ENCODE measurements around the gene SQOR.

The SQOR gene

DNA sequence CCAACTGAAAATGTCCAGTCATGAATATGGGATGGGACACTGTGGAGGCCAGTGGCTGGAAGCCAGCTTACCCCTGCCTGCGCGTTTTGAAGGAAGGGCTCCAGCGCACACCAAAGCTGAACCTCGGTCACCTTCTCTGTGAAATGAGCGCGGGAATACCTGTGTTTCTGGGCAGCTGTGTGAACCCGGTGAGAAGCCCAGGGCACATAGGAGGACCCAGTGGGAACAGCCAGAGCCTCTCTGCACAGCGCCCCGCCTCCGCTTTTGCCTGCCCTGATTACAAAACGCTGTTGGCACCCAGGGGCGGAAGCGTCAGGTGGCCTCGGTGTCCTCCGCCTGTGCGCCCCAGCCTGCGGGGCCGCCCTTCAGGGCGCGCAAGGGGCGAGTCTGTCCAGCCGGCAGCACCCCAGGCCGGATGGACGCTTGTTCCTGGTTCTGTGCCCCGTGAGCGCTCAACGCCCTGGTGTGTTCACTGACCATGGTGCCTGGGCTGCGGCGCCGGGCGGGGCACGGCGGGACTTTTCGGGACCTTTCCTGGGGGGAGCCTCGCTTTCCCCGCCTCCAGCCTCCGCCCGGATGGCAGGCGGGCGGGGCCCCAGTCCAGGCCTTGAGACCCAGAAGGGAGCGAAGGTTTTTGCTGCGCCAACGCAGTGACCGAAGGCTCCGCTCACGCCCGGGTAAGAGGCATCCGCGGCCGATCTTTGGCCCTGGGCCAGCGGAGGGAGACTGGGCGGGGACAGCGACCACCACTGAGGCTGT is at the start of gene SQOR:
Gene SQOR, plus strand, starts transcription at position 598 of the 759 bp plus-strand sequence. CDS start 23,895 bp downstream, outside the sequence.
- peak; percentile 48 for DNase-seq (ENCODE audit: low read depth)

DNA sequence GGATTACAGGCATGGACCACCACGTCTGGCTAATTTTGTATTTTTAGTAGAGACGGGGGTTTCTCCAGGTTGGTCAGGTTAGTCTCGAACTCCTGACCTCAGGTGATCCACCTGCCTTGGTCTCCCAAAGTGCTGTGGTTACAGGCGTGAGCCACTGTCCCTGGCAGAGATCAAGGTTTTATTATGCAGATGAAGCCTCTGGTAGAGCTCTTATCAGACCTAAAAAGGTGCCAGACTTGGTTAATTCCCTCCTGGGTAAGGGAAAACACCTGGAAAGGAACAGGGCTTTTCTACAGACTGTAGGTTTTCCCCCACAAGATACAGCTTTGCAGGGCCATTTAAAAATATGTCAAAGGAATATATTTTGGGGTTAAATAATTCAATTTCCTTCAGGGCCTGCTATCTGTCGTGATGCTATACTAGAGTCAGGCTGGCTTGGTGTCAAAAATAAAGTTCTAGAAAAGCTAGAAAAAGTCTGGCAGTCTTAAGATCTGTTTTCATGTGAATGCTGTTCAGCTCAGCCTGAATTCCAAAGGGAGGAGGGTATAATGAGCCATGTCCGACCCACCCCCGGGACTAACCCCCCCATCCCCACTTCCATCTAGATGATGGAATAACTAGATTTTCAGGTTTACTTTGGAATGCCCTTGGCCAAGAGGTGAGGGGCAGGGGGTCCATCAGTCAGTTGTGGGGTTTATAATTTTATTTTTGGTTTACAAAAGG is 49.6 kb upstream of the SQOR start:
- DNase-seq (ENCODE audit: low read depth): no peak

DNA sequence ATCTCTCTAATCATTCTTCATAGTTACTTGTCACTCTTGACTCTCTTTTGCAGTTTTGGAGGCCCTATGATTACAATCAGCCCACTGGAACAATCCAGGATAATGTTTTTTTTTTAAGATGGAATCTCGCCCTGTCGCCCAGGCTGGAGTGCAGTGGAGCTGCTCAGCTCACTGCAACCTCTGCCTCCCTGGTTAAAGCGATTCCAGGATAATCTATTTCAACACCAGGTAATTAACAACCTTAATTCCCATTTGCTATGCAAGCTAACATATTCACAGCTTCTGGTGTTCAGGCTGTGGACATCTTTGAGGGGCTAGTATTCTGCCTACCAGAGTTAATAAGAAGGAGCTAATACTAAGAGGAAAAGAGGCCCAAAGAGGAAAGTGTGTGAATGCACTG is 48.7 kb upstream of the SQOR start:
- DNase-seq (ENCODE audit: low read depth): no peak

DNA sequence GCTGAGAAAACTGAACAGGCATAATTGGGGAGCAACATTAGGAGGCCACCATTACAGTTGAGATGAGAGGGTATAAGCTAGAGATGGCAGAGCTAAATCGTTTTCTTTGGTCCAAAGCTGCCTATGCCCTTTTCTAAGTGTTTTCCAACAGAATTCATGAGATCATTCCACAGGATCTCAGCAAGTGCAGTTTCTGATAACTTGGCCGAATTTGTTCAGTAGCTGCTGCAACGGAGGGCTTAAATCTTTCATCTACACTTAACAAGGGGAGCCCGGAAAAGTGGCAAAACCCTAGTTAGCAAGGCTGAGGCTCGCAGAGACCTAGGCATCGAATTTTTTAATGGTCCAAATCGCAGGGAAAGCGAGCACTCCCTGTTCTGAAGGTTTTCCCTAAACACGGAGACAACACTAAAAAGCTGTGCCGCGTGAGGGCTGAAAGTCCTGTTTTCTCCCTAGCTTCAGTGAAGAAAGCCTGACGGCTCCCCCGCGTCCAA is 48.2 kb upstream of the SQOR start:
- DNase-seq (ENCODE audit: low read depth): no peak

DNA sequence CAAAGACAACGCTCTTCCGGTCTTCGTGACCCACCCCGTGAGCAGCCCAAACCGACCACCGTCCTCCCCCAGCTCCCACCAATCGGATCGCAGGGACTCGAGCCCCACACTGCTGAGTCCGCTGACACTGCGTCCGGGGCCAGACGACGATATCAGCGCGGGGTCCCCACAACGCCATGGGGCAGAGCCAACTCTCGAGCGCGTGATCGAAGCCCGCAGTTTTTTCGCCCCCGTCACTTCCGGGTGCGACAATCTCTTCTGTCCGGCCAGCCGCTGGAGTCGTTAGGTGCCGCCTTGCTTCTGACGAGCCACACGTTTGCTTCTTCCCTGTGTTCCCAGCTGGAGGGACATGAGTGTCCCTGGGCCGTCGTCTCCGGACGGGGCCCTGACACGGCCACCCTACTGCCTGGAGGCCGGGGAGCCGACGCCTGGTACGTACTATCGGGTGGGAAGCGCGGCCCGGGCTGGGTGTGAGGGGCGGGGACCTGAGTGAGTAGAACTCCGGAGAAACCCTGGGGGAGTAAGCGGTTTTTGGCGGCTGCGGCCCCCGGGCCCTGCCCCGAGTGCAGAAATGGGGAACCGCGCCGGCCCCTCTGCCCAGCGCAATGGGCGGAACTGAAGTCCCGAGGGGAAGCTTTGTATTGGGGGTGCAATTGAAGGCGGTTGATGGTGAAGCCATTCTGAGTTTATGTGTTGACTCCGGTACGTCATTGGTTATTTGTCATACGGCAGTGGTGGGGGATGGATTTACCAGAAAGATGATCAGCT is 47.5 kb upstream of the SQOR start, which contains the start of gene BLOC1S6:
Gene BLOC1S6, plus strand, starts transcription at position 285 of the 768 bp plus-strand sequence. Its CDS starts 65 bp downstream, at position 350.
- peak; percentile 76 for DNase-seq (ENCODE audit: low read depth)

DNA sequence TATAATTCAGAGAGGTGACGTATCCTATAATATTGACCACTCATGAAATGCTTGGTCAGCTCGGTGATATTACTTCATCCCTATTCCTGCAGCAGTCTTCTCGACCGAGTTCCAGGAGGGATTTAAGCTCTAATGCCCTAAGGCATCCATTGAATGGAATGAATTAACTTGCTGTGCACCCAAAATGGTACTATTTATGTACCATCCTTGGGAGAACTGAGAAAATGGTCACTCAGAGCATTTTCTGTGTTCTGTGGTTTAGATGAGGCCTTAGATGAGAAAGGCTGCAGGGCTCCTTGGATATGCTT is 47.0 kb upstream of the SQOR start:
- DNase-seq (ENCODE audit: low read depth): no peak

DNA sequence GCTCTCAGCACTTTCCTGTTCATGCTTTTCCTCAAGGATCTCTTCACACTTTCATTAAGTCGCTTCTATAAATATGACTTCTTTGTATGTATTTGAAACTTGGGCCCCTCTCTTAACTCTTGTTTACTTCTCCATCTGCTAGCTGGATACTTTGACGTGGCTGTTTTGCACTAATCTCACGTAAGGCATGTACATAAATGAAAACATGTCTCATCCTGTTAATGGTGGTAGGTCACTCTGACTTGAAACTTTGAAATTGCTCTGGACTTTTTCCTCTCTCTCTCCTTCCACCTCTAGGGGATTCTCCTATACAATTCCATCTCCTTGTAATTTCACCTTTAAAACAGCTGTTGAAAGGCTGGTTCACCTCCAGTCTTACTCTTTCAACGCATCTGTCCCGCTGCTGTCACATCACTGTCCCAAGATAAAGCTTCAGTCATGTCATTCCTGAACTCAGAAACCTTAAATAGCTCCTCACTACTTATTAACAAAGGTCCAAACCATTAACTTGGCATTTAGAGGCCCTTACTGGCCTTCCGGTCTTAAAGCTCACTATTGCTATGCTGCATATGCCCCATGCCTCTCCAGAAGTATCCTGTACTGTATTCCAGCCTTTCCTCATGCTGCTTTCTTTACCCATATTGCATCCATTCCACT is 46.5 kb upstream of the SQOR start:
- DNase-seq (ENCODE audit: low read depth): no peak

DNA sequence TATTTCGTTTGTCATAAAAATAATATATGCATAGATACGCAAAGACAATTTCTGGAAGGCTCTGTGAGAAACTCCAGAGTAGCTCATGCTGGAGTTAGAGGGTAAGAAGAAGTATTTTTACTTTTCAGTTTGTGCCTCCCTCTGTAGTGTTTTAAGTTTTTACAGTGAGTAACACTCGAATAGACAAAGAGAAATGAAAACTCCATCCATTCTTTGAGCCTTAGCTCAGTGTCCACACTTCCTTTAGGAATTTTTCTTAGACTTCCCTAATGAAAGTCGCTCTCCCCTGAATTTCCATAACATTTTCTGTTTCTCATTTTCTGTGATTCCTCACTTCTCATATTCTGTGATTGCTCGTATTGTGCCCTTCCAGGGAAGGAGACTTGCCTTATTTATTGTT is 45.6 kb upstream of the SQOR start:
- no peak for DNase-seq (ENCODE audit: low read depth)

DNA sequence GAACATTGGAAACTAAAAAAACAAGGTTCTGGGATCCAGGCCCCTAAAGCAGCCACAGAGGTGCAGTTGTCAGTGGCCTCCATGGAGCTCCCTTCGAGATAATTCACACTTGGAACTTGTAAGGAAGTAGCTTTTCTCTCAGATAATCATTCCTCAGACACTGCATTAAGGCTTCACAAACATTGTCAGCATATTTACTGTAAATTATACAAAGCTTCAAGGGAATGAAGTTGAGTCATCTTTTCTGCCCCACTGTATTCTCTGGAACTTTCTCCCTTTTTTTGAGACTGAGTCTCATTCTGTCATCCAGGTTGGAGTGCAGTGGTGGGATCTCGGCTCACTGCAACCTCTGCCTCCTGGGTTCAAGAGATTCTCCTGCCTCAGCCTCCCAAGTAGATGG is 40.5 kb upstream of the SQOR start:
- DNase-seq (ENCODE audit: low read depth): no peak

DNA sequence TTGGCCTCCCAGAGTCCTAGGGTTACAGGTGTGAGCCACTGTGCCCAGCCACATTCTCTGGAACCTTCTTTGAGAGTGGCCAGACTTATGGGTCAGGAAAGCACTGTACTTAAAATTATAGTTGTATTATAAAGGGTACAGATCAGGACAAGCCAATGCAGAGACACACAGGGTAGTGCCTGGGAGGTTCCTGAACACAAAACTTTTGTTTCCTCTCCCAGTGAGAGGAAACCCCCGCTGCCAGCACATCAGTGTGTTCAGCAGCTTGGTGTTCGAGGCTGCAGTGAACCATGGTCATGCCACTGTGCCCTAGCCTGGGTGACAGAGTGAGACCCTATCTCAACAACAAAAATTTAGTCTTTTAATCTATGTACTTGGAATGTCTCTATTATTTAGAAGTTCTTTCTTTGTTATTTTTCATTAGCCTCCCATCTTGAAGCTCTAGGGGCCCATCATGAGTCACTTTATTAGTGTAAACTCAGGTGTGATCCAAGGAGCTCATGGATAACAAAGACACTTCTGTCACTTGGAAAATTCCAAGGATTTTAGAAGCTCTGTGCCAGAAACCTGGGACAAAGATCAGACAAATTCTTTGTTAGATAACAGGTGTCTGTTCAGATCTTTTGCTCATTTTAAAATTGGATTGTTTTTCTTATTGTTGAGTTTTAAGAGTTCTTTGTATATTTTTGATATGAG is 39.8 kb upstream of the SQOR start:
- DNase-seq (ENCODE audit: low read depth): no peak

DNA sequence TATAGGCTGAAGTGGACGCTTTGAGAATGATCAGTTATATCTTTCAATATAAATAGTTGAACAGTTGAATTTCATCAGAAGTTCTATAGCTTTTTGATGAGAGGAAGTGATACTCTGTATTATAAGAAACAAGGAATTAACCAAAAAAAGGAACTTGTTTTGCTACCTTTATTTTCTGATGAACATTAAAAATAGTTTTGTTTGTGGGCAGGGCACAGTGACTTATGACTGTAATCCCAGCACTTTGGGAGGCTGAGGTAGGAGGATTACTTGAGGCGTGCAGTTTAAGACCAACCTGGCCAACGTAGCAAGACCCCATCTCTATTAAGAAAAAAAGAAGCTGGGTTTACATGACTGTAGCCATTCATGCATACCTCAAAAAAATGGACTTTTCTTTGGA is 30.9 kb upstream of the SQOR start:
- DNase-seq (ENCODE audit: low read depth): no peak

DNA sequence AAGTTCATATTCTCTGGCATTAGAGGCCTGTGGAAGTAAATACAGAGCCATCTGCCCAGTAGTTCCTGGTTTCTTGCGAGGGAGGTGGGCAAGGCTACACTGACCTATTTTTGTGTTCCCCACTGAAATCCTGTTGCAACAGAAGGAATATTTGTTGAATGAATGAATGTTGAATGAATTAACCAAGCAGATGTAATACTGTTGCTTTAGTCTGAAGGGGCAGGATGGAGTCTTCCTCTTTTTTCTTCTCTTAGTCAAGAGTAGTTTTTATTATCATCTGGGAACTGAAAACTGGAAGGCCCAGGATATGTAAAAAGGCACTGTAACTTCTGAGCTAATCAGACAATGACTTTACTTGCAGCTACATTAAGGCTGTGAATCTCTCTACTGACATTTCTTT is 30.5 kb upstream of the SQOR start:
- DNase-seq (ENCODE audit: low read depth): no peak

DNA sequence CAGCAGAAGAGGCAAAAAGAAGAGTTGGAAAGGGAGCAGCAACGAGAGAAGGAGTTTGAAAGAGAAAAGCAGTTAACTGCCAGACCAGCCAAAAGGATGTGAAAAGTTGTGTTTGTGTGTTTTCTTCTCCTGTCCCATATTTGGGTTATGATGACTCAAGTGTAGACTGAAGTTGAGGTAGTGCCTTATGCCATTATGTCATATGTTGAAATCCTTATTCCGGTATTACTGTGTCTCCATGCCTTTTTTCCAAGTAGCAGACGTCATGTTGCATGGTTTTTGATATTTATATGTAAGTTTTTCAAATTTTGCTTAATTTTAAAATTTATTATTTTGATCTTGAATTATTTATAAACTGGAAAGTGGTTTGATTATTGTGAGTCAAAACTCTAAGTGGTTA is 28.4 kb upstream of the SQOR start:
- DNase-seq (ENCODE audit: low read depth): no peak

DNA sequence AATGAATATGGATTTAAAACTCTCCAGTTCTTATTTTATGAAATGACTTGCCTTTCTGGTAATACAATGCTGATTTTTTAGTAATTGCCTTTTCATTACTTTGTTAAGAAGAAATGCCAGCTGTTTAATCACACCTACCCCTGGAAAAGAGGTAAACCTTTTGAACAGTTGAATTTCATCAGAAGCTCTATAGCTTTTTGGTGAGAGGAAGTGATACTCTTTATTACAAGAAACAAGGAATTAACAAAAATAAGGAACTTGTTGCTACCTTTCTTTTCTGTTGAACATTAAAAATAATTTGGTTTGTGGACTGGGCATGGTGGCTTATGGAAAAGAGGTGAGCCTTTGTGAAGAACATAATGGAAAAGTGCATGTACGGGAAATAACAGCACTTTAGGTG is 28.0 kb upstream of the SQOR start:
- no peak for DNase-seq (ENCODE audit: low read depth)

DNA sequence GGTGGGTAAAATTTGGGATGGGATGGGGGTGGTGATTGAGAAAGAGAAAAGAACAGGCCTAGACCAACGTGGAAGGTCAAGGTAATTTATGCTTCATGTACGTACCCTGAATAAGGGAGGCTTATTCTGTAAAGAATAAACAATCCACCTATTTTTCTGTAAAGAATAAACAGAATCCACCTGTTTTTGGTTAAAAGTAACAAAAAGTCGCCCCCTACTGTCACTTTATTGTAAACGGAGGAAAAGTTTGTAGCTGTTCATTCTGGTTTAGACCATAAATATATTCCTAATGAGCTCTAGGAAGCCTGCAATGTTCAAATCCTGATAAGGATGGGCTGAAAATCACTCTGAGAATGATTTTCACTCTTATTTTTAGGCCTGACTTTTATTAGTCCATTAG is 23.5 kb upstream of the SQOR start:
- no peak for DNase-seq (ENCODE audit: low read depth)

DNA sequence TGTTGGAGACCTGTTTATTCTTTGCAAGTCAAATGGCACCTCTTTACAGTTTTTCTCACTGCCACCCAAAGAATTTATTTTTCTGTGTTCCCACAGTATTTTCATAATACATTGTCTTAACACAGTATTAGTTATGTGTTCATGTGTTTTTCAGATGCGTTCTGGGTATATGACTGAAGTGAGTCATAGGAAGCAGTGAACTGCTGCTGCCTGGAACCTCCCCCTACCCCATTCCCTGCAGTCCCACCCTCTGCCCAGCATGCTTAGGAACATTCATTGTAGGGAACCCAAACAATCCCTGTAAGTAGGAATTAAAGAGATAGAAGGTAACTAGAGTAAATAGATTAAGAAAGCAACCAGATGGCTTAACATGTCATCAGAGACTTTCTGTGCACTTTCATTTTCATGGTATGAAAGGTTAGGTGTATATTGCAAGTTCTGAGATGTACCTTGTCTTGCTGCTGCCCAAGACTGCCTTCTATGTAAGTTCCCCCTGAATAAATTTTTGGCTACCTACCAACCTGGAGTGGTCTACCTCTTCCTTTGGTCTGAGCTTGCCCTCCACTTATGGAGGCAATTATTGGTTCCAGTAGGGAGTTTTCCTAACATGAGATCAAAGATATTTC is 21.9 kb upstream of the SQOR start:
- no peak for DNase-seq (ENCODE audit: low read depth)

DNA sequence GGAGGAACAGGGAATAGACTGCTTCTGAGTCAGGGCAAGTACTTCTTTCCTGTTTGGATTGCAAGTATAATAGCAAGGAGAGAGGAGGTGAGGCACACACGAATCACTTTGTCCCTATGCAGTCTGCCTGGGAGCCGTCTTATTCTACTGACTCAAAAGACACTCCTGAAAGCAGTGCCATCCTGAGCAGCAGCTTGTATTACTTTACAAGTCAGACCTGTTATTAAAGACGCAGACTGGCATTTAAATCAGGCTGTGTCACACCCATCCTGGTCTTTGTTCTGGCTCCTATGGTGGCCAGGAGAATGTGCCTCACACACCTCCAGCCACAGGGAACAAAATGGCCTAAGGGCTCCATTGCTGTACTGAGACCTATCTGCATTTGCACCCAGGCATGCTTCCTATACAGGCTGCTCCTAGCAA is 17.9 kb upstream of the SQOR start:
- no peak for DNase-seq (ENCODE audit: low read depth)

DNA sequence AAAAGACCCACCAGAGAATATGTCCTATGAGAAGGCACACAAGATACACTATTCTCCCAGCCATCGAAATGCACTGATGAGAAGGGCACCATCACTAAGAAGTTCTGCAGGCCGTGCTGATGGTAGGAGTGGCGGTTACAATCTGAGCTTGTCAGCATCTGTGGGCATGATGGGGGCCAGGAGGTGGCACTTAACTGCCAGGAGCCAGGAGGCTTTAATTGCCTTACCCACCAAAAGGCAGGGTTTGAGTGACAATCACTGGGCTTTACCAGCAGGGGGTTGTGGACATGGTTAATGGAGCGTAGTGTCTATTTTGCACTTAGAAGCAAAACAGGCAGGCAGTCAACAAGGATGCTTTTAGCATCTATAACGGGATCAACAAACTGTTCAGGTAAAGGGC is 16.0 kb upstream of the SQOR start:
- no peak for DNase-seq (ENCODE audit: low read depth)

DNA sequence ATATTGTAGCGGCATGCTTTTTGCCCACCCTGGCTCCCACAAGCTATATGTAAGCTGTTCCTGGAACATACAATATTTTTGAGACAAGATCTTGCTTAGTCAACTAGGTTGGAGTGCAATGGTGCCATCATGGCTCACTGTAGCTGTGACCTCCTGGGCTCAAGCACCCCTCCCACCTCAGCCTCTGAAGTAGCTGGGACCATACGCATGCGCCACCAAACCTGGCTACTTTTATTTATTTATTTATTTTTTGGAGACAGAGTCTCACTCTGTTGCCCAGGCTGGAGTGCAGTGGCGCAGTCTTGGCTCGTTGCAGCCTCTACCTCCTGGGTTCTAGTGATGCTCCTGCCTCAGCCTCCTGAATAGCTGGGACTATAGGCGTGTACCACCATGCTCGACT is 6.7 kb upstream of the SQOR start:
- no peak for DNase-seq (ENCODE audit: low read depth)

DNA sequence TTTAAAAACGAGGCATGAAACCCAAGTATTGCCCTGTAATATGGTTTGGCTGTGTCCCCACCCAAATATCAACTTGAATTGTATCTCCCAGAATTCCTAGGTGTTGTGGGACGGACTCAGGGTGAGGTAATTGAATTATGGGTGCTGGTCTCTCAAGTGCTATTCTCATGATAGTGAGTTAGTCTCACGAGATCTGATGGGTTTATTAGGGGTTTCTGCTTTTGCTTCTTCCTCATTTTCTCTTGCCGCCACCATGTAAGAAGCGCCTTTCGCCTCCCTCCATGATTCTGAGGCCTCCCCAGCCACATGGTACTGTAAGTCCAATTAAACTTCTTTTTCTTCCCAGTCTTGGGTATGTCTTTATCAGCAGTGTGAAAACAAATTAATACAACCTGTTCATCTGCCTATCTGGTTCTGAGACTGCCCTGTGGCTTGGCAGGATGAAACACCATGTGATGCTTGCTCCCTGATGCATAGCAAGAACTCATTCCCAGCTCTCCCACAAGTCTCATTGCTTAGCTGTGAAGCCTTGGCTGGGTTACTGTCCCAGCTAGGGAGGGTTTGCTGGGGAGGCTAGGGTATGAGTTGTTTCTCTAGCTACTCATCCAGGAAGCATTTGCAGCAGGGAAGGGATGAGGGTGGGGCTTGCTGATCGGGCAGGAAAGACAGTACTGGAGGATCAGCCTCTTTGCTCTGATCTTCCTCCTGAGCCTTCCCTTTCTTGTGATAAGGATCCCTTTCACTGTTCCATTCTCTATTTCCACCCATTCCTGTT is 3.7 kb upstream of the SQOR start:
- no peak for DNase-seq (ENCODE audit: low read depth)

Measured in stimulated activated CD4-positive, alpha-beta T cell treated with anti-CD3 and anti-CD28 coated beads, Interleukin-2, amount 100 ng/mL, for 4 hours (primary cell).